ENCODE results near the gene RBM28.

GRCh38 chr7:128363261-128363721, 19.6 kb upstream of the RBM28 start:
- TF ChIP-seq, protein P1, sequence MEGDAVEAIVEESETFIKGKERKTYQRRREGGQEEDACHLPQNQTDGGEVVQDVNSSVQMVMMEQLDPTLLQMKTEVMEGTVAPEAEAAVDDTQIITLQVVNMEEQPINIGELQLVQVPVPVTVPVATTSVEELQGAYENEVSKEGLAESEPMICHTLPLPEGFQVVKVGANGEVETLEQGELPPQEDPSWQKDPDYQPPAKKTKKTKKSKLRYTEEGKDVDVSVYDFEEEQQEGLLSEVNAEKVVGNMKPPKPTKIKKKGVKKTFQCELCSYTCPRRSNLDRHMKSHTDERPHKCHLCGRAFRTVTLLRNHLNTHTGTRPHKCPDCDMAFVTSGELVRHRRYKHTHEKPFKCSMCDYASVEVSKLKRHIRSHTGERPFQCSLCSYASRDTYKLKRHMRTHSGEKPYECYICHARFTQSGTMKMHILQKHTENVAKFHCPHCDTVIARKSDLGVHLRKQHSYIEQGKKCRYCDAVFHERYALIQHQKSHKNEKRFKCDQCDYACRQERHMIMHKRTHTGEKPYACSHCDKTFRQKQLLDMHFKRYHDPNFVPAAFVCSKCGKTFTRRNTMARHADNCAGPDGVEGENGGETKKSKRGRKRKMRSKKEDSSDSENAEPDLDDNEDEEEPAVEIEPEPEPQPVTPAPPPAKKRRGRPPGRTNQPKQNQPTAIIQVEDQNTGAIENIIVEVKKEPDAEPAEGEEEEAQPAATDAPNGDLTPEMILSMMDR (optimal IDR thresholded peaks at IDR 0.05 in 1 of 3, IDR thresholded peaks at IDR 0.05 in 1 of 3, conservative IDR thresholded peaks at IDR 0.05 in 1 of 3; ENCODE audit: extremely low read depth in 1 of 3, insufficient read depth in 2 of 3, low read length in 3 of 3), result no peak
- no peak for TF ChIP-seq EZH2 (IDR thresholded peaks at IDR 0.05; ENCODE audit: low read length)

All from keratinocyte (primary cell).